Mammary epithelial cell (primary cell): ENCODE data around the gene OR2F1.

Experiments used
- CTCF ChIP-seq, 2 donors: IDR thresholded peaks in 1 of 2; conservative IDR thresholded peaks in 1 of 2; 2 replicates each; pipeline ENCODE4 v1.5.1; 2011 to 2012; ENCODE audit warnings: inconsistent platforms in 2 of 2, low read length in 2 of 2, mild to moderate bottlenecking in 2 of 2, control low read depth in 1 of 2, low read depth in 1 of 2; ENCODE audit not compliant: insufficient read depth in 1 of 2; ENCODE audit errors: extremely low read depth in 1 of 2
- EZH2 ChIP-seq: IDR thresholded peaks from 2 replicates; pipeline ENCODE4 v1.6.1; 2012; ENCODE audit warnings: low read length, inconsistent platforms, borderline replicate concordance

GRCh38 chr7:143929224-143929920 is 25.3 kb upstream of the OR2F1 start:
- no peak for TF ChIP-seq CTCF (conservative IDR thresholded peaks at IDR 0.05 in 1 of 2, IDR thresholded peaks at IDR 0.05 in 1 of 2; ENCODE audit: extremely low read depth in 1 of 2, insufficient read depth in 1 of 2, low read depth in 1 of 2, low read length in 2 of 2)
- no peak for TF ChIP-seq EZH2
